ENCODE data around the gene FAM216B.
"Not testable (repeated sequence)": the region's sequence is repeated elsewhere in the genome, so short reads cannot be mapped to it uniquely, and the experiment has no call there.

FAM216B gene

GRCh38 chr13:42780044-42780443, 1.3 kb upstream of the FAM216B start:
- DNase-seq (ENCODE audit: low read depth in 3 of 3), result no peak

GRCh38 chr13:42786715-42787114, 5.3 kb downstream of the FAM216B start:
- DNase-seq (ENCODE audit: low read depth in 3 of 3), result no peak

- DNase-seq (ENCODE audit: low read depth in 3 of 3), result no peak
Observed at GRCh38 chr13:42788601-42789000, 7.2 kb downstream of the FAM216B start.

GRCh38 chr13:42792154-42792553, 10.8 kb downstream of the FAM216B start:
- no peak for DNase-seq (ENCODE audit: low read depth in 3 of 3)

GRCh38 chr13:42794577-42795275, 13.3 kb downstream of the FAM216B start:
- DNase-seq (ENCODE audit: low read depth in 3 of 3), result no peak

- no peak for DNase-seq (ENCODE audit: low read depth in 3 of 3)
Observed at GRCh38 chr13:42795666-42796065, 14.3 kb downstream of the FAM216B start.

GRCh38 chr13:42796747-42797356, 15.5 kb downstream of the FAM216B start:
- DNase-seq (ENCODE audit: low read depth in 3 of 3), result no peak

- DNase-seq (ENCODE audit: low read depth in 3 of 3), result no peak
Observed at GRCh38 chr13:42798118-42798517, 16.7 kb downstream of the FAM216B start.

- DNase-seq (ENCODE audit: low read depth in 3 of 3), result no peak
Observed at GRCh38 chr13:42800109-42800643, 18.8 kb downstream of the FAM216B start.

- DNase-seq (ENCODE audit: low read depth in 3 of 3), result no peak
Observed at GRCh38 chr13:42803563-42804204, 22.3 kb downstream of the FAM216B start.

GRCh38 chr13:42804244-42804874, 23.0 kb downstream of the FAM216B start:
- no peak for DNase-seq (ENCODE audit: low read depth in 3 of 3)

GRCh38 chr13:42807241-42807640, 25.9 kb downstream of the FAM216B start:
- DNase-seq (ENCODE audit: low read depth in 3 of 3), result no peak

GRCh38 chr13:42807866-42808265, 26.5 kb downstream of the FAM216B start:
- no peak for DNase-seq (ENCODE audit: low read depth in 3 of 3)

GRCh38 chr13:42808341-42808940, 27.1 kb downstream of the FAM216B start:
- no peak for DNase-seq (ENCODE audit: low read depth in 3 of 3)

GRCh38 chr13:42812316-42812715, 30.9 kb downstream of the FAM216B start:
- no peak for DNase-seq (ENCODE audit: low read depth in 3 of 3)

- no peak for DNase-seq (ENCODE audit: low read depth in 3 of 3)
Observed at GRCh38 chr13:42814868-42815267, 33.5 kb downstream of the FAM216B start.

- DNase-seq (ENCODE audit: low read depth in 3 of 3), result no peak
Observed at GRCh38 chr13:42815681-42816080, 34.3 kb downstream of the FAM216B start.

GRCh38 chr13:42816538-42816937, 35.2 kb downstream of the FAM216B start:
- no peak for DNase-seq (ENCODE audit: low read depth in 3 of 3)

GRCh38 chr13:42819687-42820086, 38.3 kb downstream of the FAM216B start:
- DNase-seq (ENCODE audit: low read depth in 3 of 3), result not testable (repeated sequence)

- DNase-seq (ENCODE audit: low read depth in 3 of 3), result no peak
Observed at GRCh38 chr13:42820451-42820850, 39.1 kb downstream of the FAM216B start.

- no peak for DNase-seq (ENCODE audit: low read depth in 3 of 3)
Observed at GRCh38 chr13:42821437-42821836, 40.1 kb downstream of the FAM216B start.
